BLaER1 (cell line): Measurements from ENCODE around the gene KLK15.
"Not testable (repeated sequence)": the region's sequence is repeated elsewhere in the genome, so short reads cannot be mapped to it uniquely, and the experiment has no call there.

Experiments
- H3K27ac ChIP-seq: shearing (Covaris generic); formaldehyde crosslinking; 2 replicates; pipeline ENCODE4 v1.8.1; 2022
- H3K27me3 ChIP-seq: shearing (Covaris generic); formaldehyde crosslinking; 2 replicates; pipeline ENCODE4 v1.8.1; 2022
- H3K36me3 ChIP-seq: shearing (Covaris generic); formaldehyde crosslinking; 2 replicates; pipeline ENCODE4 v1.8.1; 2022
- H3K4me1 ChIP-seq: shearing (Covaris generic); formaldehyde crosslinking; 2 replicates; pipeline ENCODE4 v1.8.1; 2022
- H3K4me2 ChIP-seq: shearing (Covaris generic); formaldehyde crosslinking; 2 replicates; pipeline ENCODE4 v1.8.1; 2022
- H3K4me3 ChIP-seq: shearing (Covaris generic); formaldehyde crosslinking; 2 replicates; pipeline ENCODE4 v1.8.1; 2022
- H3K9ac ChIP-seq: shearing (Covaris generic); formaldehyde crosslinking; 2 replicates; pipeline ENCODE4 v1.8.1; 2022
- H3K9me3 ChIP-seq: shearing (Covaris generic); formaldehyde crosslinking; 2 replicates; pipeline ENCODE4 v1.8.1; 2022
- H4K20me1 ChIP-seq: shearing (Covaris generic); formaldehyde crosslinking; 2 replicates; pipeline ENCODE4 v1.8.1; 2022
- Cebpa-rat ChIP-seq: shearing (Covaris generic); IDR thresholded peaks from 2 replicates; pipeline ENCODE4 v1.8.1; 2022

KLK15 gene

GRCh38 chr19:50792272-50793250, 40.8 kb downstream of the KLK15 start:
- Histone ChIP-seq H3K27ac (no peak overlapping the region), H3K36me3 (peaks cover 28% of the 10 kb centered on the region), H3K4me3 (no peak overlapping the region), H4K20me1 (peaks cover 42% of the 10 kb centered on the region), H3K9me3 (no peaks in the 10 kb centered on the region), H3K4me2 (no peak overlapping the region), H3K27me3 (no peaks in the 10 kb centered on the region), H3K9ac (no peak overlapping the region), H3K4me1 (peaks cover 38% of the 10 kb centered on the region)
- TF ChIP-seq Cebpa-rat, result no peak

GRCh38 chr19:50791594-50792271, 41.6 kb downstream of the KLK15 start:
- peaks cover 33% of the 10 kb centered on the region for H4K20me1 ChIP-seq
- no peak for TF ChIP-seq Cebpa-rat

DNA sequence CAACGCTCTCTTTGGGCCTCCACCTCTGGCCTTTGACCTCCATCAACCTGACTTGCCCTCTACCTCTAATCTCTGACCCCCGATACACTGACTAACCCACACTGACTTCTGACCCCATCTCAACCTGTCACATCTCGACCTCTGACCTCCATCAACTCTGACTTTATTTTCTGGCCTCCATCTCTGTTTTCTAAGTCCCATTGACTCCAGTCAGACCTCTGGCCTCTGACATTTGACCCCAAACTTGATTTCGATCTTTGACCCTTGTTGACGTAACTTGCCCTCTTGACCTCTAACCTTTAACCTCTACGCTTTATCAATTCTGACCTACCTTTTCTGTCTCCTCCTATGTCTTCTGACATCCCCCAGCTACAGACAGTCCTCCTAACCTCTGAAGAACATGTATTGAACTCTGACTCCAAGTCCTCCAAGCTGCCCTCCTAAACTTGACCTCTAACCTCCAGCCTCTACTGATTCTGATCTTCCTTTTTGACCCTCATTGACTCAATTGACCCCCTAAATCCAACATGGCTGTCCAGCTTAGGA, 42.4 kb downstream of the KLK15 start:
- no peak overlapping the region for H3K4me2 ChIP-seq
- H3K27ac ChIP-seq, result no peak overlapping the region
- TF ChIP-seq Cebpa-rat, result no peak
- no peaks in the 10 kb centered on the region for H3K9me3 ChIP-seq
- no peak overlapping the region for H3K4me3 ChIP-seq
- no peaks in the 10 kb centered on the region for H3K27me3 ChIP-seq
- peaks cover 12% of the 10 kb centered on the region for H3K36me3 ChIP-seq
- H4K20me1 ChIP-seq, result peaks cover 26% of the 10 kb centered on the region
- H3K9ac ChIP-seq, result no peak overlapping the region
- H3K4me1 ChIP-seq, result peaks cover 23% of the 10 kb centered on the region

More at GRCh38 chr19:50791594-50792271, 41.6 kb downstream of the KLK15 start:
- no peak overlapping the region for H3K9ac ChIP-seq
- H3K4me3 ChIP-seq, result no peak overlapping the region
- no peak overlapping the region for H3K27ac ChIP-seq
- H3K4me1 ChIP-seq, result peaks cover 30% of the 10 kb centered on the region
- H3K4me2 ChIP-seq, result no peak overlapping the region
- H3K9me3 ChIP-seq, result no peaks in the 10 kb centered on the region
- peaks cover 20% of the 10 kb centered on the region for H3K36me3 ChIP-seq
- H3K27me3 ChIP-seq, result no peaks in the 10 kb centered on the region

- no peaks in the 10 kb centered on the region for H3K27me3 ChIP-seq
- no peaks in the 10 kb centered on the region for H3K9me3 ChIP-seq
- peaks cover 20% of the 10 kb centered on the region for H3K4me1 ChIP-seq
- TF ChIP-seq Cebpa-rat, result no peak
- no peak within 1 kb of the TSS for H3K4me2 ChIP-seq
- H4K20me1 ChIP-seq, result peaks cover 20% of the 10 kb centered on the region
- H3K27ac ChIP-seq, result no peak within 1 kb of the TSS
- H3K9ac ChIP-seq, result no peak within 1 kb of the TSS
- no peak within 1 kb of the TSS for H3K4me3 ChIP-seq
- peaks cover 6% of the 10 kb centered on the region; the same call in 1 of the 2 replicates for H3K36me3 ChIP-seq
Observed at GRCh38 chr19:50790396-50790795, 43.0 kb downstream of the KLK15 start, which contains the start of gene ACP4. Gene ACP4, plus strand, starts transcription at chr19:50790415. Its CDS starts 0 bp downstream, at chr19:50790415.

GRCh38 chr19:50785329-50785728, 48.0 kb downstream of the KLK15 start:
- H3K4me3 ChIP-seq, result no peak overlapping the region
- H4K20me1 ChIP-seq, result peaks cover 31% of the 10 kb centered on the region
- no peak for TF ChIP-seq Cebpa-rat
- no peak overlapping the region for H3K4me2 ChIP-seq
- no peaks in the 10 kb centered on the region for H3K36me3 ChIP-seq
- H3K27me3 ChIP-seq, result peaks cover 28% of the 10 kb centered on the region
- peaks cover 32% of the 10 kb centered on the region for H3K4me1 ChIP-seq
- no peaks in the 10 kb centered on the region for H3K9me3 ChIP-seq
- H3K9ac ChIP-seq, result no peak overlapping the region
- no peak overlapping the region for H3K27ac ChIP-seq

DNA sequence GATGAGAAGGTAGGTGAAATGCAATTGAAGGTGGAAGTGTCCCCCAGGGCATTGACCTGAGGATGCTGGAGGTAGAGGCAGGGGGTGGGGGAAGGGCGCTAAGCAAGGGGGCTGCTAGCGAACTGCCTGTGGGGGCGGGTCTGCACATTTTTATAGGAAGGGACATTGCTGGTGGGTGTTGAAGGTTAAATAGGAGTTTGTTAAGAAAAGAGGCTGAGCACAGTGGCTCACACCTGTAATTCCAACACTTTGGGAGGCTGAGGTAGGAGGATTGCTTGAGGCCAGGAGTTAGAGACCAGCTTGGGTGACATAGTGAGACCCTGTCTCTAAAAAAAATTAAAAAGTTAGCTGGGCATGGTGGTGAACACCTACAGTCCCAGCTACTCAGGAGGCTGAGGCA, 48.7 kb downstream of the KLK15 start:
- Histone ChIP-seq H3K4me3 (no peak overlapping the region), H3K9me3 (no peaks in the 10 kb centered on the region), H3K36me3 (no peaks in the 10 kb centered on the region), H4K20me1 (peaks cover 38% of the 10 kb centered on the region), H3K27me3 (peaks cover 34% of the 10 kb centered on the region), H3K9ac (no peak overlapping the region), H3K4me1 (peaks cover 37% of the 10 kb centered on the region), H3K4me2 (no peak overlapping the region), H3K27ac (no peak overlapping the region)
- no peak for TF ChIP-seq Cebpa-rat

- H3K4me3 ChIP-seq, H3K9me3 ChIP-seq, H3K27ac ChIP-seq, H3K4me2 ChIP-seq, H3K36me3 ChIP-seq, H3K9ac ChIP-seq: not testable (repeated sequence)
- peaks cover 47% of the 10 kb centered on the region for H4K20me1 ChIP-seq
- H3K4me1 ChIP-seq, result peaks cover 37% of the 10 kb centered on the region
- H3K27me3 ChIP-seq, result peaks cover 43% of the 10 kb centered on the region
Observed at GRCh38 chr19:50783848-50784152, 49.6 kb downstream of the KLK15 start.

GRCh38 chr19:50780753-50781435, 52.5 kb downstream of the KLK15 start:
- H3K27me3 ChIP-seq, result peaks cover 72% of the 10 kb centered on the region
- H3K9me3 ChIP-seq, result 0 out of 2 replicates have a peak, but pooled peaks cover 6% of the 10 kb centered on the region
- no peaks in the 10 kb centered on the region for H3K36me3 ChIP-seq
- H3K4me2 ChIP-seq, result peak overlapping the region; percentile 48
- H3K27ac ChIP-seq, result no peak overlapping the region
- peaks cover 66% of the 10 kb centered on the region for H4K20me1 ChIP-seq
- peaks cover 55% of the 10 kb centered on the region for H3K4me1 ChIP-seq
- H3K9ac ChIP-seq, result no peak overlapping the region
- no peak overlapping the region for H3K4me3 ChIP-seq
- no peak for TF ChIP-seq Cebpa-rat
